NB4 (cell line): ENCODE measurements around the gene RND2.

Experiments used
- DNase-seq: peaks from one replicate; pipeline ENCODE4 v3.0.0; 2010; ENCODE audit warnings: low read depth
- H3K4me3 ChIP-seq: one replicate; pipeline ENCODE4 v1.5.1; 2011; ENCODE audit warnings: mild to moderate bottlenecking, low read depth, low read length, moderate library complexity
- CTCF ChIP-seq: IDR thresholded peaks from one replicate; pipeline ENCODE4 v1.5.1; 2012; ENCODE audit warnings: low read depth, low read length
- MAX ChIP-seq: IDR thresholded peaks from 2 replicates; pipeline ENCODE4 v1.6.1; 2011; ENCODE audit warnings: low read depth, low read length
- MYC ChIP-seq: IDR thresholded peaks from 2 replicates; pipeline ENCODE4 v1.6.1; 2011; ENCODE audit warnings: low read depth, low read length
- POLR2A ChIP-seq: IDR thresholded peaks from 2 replicates; pipeline ENCODE4 v1.6.1; 2011; ENCODE audit warnings: mild to moderate bottlenecking; ENCODE audit not compliant: insufficient read length; ENCODE audit errors: extremely low read depth

RND2 gene

GRCh38 chr17:43026595-43026994, 1.6 kb downstream of the RND2 start:
- no peak overlapping the region for H3K4me3 ChIP-seq
- TF ChIP-seq MYC (no peak), CTCF (no peak), MAX (no peak)

GRCh38 chr17:43027091-43028032, 2.3 kb downstream of the RND2 start:
- no peak overlapping the region for H3K4me3 ChIP-seq
- TF ChIP-seq CTCF: no peak
- DNase-seq: no peak

More at GRCh38 chr17:43026595-43026994, 1.6 kb downstream of the RND2 start:
- no peak for DNase-seq

GRCh38 chr17:43028221-43028861, 3.3 kb downstream of the RND2 start:
- TF ChIP-seq MYC: no peak
- no peak for TF ChIP-seq POLR2A
- TF ChIP-seq CTCF: no peak
- TF ChIP-seq MAX: no peak
- no peak overlapping the region for H3K4me3 ChIP-seq
- no peak for DNase-seq

- no peak overlapping the region for H3K4me3 ChIP-seq
- DNase-seq: no peak
- TF ChIP-seq MYC (no peak), MAX (no peak), CTCF (no peak), POLR2A (no peak)
Observed at GRCh38 chr17:43030137-43030767, 5.2 kb downstream of the RND2 start.

- TF ChIP-seq MYC (no peak), CTCF (no peak), MAX (no peak), POLR2A (no peak)
- H3K4me3 ChIP-seq: no peak overlapping the region
- DNase-seq: no peak
Observed at GRCh38 chr17:43031666-43032065, 6.6 kb downstream of the RND2 start.
